ENCODE measurements around the gene NRP2. TPM values are rescaled to one million over a fixed set of nuclear protein-coding genes. Genes with fewer than 3 reads are reported as not detected.

Gene NRP2
- total RNA-seq, 2 experiments from 2014 or later = 1.4 to 2.3 TPM

DNA sequence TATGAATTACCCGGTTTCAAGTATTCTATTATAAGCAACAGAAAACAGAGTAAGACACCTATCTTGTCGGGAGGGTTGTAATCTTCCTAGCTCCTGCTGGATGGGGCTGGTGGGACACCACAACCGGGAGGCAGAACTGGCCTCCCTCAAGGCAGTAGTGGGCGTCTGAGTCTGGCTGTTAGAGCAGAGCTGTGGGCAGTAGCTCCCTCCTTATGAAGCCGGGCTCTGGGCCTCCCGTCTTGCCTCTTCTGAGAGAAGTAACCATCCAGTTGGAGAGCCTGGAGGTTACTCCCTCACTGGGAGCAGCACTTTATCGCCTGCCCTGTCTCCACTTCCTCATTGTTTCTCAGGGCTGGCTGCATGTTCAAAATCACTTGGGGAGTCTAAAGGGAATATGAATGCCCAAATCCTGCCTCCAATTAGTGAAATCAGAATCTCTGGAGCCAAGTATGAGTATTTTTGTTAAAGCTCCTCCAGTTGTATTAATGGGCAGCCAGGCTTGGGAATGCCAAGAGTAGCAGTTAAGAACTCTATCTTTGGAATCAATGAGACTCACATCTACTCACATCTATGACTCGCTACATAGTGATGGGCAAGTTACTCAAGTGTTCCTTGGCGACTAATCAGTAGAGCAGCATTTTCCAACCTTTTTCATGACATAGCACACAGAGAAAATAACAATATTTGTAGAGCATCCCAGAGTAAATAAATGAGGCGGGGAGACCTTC, 27.3 kb upstream of the NRP2 start:
- no peaks in the 10 kb centered on the region for H3K4me1 Mint-ChIP-seq
- no peak overlapping the region for H3K27ac Mint-ChIP-seq
- H3K4me3 Mint-ChIP-seq = no peak overlapping the region
- H3K9me3 Mint-ChIP-seq = no peaks in the 10 kb centered on the region
- ChIA-PET CTCF (no interaction called here), POLR2A (no interaction called here)
- H3K36me3 Mint-ChIP-seq (ENCODE audit: low read depth) = no peaks in the 10 kb centered on the region
- H3K27me3 Mint-ChIP-seq = no peaks in the 10 kb centered on the region
- DNase-seq = no peak

GRCh38 chr2:205655779-205656456, 26.4 kb upstream of the NRP2 start:
- ChIA-PET POLR2A (no interaction called here), CTCF (no interaction called here)
- H3K9me3 Mint-ChIP-seq = no peaks in the 10 kb centered on the region

GRCh38 chr2:205656461-205656860, 25.8 kb upstream of the NRP2 start:
- Mint-ChIP-seq H3K4me3 (no peak overlapping the region), H3K27ac (no peak overlapping the region), H3K4me1 (peaks cover 14% of the 10 kb centered on the region), H3K36me3 (ENCODE audit: low read depth) (no peaks in the 10 kb centered on the region), H3K9me3 (no peaks in the 10 kb centered on the region), H3K27me3 (no peaks in the 10 kb centered on the region)
- CTCF ChIA-PET = no interaction called here
- POLR2A ChIA-PET = no interaction called here
- DNase-seq = no peak

More at GRCh38 chr2:205655779-205656456, 26.4 kb upstream of the NRP2 start:
- Mint-ChIP-seq H3K36me3 (ENCODE audit: low read depth) (no peaks in the 10 kb centered on the region), H3K27ac (no peak overlapping the region), H3K4me3 (no peak overlapping the region), H3K4me1 (peaks cover 8% of the 10 kb centered on the region), H3K27me3 (no peaks in the 10 kb centered on the region)
- DNase-seq = no peak

- no peaks in the 10 kb centered on the region for H3K27me3 Mint-ChIP-seq
- no peak overlapping the region for H3K4me3 Mint-ChIP-seq
- no peaks in the 10 kb centered on the region for H3K36me3 Mint-ChIP-seq (ENCODE audit: low read depth)
- no peak for DNase-seq
- CTCF ChIA-PET = no interaction called here
- no peak overlapping the region for H3K27ac Mint-ChIP-seq
- POLR2A ChIA-PET = no interaction called here
- no peaks in the 10 kb centered on the region for H3K9me3 Mint-ChIP-seq
- H3K4me1 Mint-ChIP-seq = peaks cover 15% of the 10 kb centered on the region
Observed at GRCh38 chr2:205656941-205657340, 25.4 kb upstream of the NRP2 start.

DNA sequence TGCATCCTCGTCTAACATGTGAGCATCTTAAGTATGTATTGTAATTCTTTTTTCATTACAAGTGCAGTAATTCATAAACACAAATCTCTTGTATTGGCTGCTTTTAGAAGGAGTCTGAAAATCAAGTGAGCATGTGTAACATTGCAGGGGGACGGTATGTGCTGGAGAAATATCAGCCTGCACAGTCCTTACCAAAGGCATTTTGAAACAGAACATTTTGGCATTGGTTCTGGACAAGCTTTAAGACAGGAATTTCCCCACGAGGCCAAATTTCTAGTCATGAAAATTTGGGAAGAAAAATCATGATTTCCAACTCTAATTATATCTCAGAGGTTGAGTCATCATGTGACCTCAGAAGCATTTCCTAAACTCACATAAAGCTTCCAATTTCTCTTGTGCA, 24.7 kb upstream of the NRP2 start:
- H3K36me3 Mint-ChIP-seq (ENCODE audit: low read depth) = no peaks in the 10 kb centered on the region
- H3K4me1 Mint-ChIP-seq = peaks cover 17% of the 10 kb centered on the region
- no peak overlapping the region for H3K27ac Mint-ChIP-seq
- CTCF ChIA-PET = no interaction called here
- no peaks in the 10 kb centered on the region for H3K9me3 Mint-ChIP-seq
- no peak overlapping the region for H3K4me3 Mint-ChIP-seq
- POLR2A ChIA-PET = no interaction called here
- DNase-seq = no peak
- no peaks in the 10 kb centered on the region for H3K27me3 Mint-ChIP-seq

- peaks cover 17% of the 10 kb centered on the region for H3K4me1 Mint-ChIP-seq
- ChIA-PET CTCF (no interaction called here), POLR2A (no interaction called here)
- H3K4me3 Mint-ChIP-seq = no peak overlapping the region
- no peaks in the 10 kb centered on the region for H3K27me3 Mint-ChIP-seq
- no peaks in the 10 kb centered on the region for H3K36me3 Mint-ChIP-seq (ENCODE audit: low read depth)
- no peak overlapping the region for H3K27ac Mint-ChIP-seq
- H3K9me3 Mint-ChIP-seq = no peaks in the 10 kb centered on the region
- DNase-seq = no peak
Observed at GRCh38 chr2:205658068-205658467, 24.2 kb upstream of the NRP2 start.

DNA sequence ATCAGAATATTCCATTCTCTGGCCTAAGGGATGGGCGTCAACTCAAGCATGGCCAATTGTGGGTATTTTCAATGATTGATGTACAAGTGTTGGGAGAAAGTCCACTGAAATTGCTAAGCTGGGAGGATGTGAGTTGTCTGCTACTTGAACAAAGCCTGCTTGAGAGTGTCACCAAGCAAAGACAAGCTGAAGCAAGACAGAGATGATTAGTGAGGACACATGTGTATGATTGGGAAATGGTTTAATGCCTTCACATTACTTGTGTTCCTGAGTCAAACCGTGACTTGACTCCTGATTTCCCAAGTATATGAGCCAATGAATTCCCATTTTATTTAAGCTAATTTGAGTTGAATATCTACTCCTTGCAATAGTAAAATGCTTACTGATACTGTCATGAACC, 23.7 kb upstream of the NRP2 start:
- H3K4me3 Mint-ChIP-seq = no peak overlapping the region
- no peaks in the 10 kb centered on the region for H3K36me3 Mint-ChIP-seq (ENCODE audit: low read depth)
- DNase-seq = no peak
- H3K4me1 Mint-ChIP-seq = peaks cover 17% of the 10 kb centered on the region
- H3K9me3 Mint-ChIP-seq = no peaks in the 10 kb centered on the region
- CTCF ChIA-PET = no interaction called here
- no peaks in the 10 kb centered on the region for H3K27me3 Mint-ChIP-seq
- POLR2A ChIA-PET = no interaction called here
- H3K27ac Mint-ChIP-seq = no peak overlapping the region

GRCh38 chr2:205659922-205660321, 22.4 kb upstream of the NRP2 start:
- DNase-seq = no peak
- H3K9me3 Mint-ChIP-seq = no peaks in the 10 kb centered on the region
- no peaks in the 10 kb centered on the region for H3K27me3 Mint-ChIP-seq
- H3K4me3 Mint-ChIP-seq = no peak overlapping the region
- H3K36me3 Mint-ChIP-seq (ENCODE audit: low read depth) = no peaks in the 10 kb centered on the region
- peaks cover 18% of the 10 kb centered on the region for H3K4me1 Mint-ChIP-seq
- ChIA-PET CTCF (interaction anchor here (1.9 kb wide), 1 partner anchor 16 kb away, joined by 9 read pairs; no protein-coding TSS in a partner anchor), POLR2A (no interaction called here)
- H3K27ac Mint-ChIP-seq = no peak overlapping the region

GRCh38 chr2:205660521-205661124, 21.7 kb upstream of the NRP2 start:
- ChIA-PET CTCF (interaction anchor here (1.9 kb wide), 1 partner anchor 15 kb away, joined by 9 read pairs; no protein-coding TSS in a partner anchor), POLR2A (no interaction called here)
- H3K27ac Mint-ChIP-seq = no peak overlapping the region
- DNase-seq = peak; percentile 51
- no peak overlapping the region for H3K4me3 Mint-ChIP-seq
- no peaks in the 10 kb centered on the region for H3K9me3 Mint-ChIP-seq
- peaks cover 18% of the 10 kb centered on the region for H3K4me1 Mint-ChIP-seq
- H3K36me3 Mint-ChIP-seq (ENCODE audit: low read depth) = no peaks in the 10 kb centered on the region
- no peaks in the 10 kb centered on the region for H3K27me3 Mint-ChIP-seq

DNA sequence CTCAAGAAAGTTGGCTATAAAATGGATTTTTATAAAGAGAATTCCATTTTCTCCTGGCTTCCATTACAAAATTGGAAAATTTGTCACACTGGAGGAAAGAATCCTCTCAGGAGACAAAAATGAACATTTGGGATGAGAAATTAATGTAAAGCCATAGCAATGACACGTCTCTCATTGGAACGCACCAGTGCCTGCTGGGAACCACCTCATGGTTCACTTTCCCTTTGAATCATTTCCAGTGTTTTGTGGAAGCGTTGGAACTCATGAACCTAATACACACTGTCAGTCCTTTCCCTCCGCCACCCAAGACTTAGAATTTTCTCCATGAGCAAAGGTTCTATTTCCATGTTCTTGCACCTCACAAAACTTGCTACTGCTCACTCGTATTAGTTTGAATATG, 21.0 kb upstream of the NRP2 start:
- H3K36me3 Mint-ChIP-seq (ENCODE audit: low read depth) = no peaks in the 10 kb centered on the region
- CTCF ChIA-PET = interaction anchor here (1.9 kb wide), 1 partner anchor 15 kb away, joined by 9 read pairs; no protein-coding TSS in a partner anchor

GRCh38 chr2:205662206-205662965, 19.9 kb upstream of the NRP2 start:
- Mint-ChIP-seq H3K9me3 (no peaks in the 10 kb centered on the region), H3K27me3 (peaks cover under 1% of the 10 kb centered on the region), H3K4me1 (peaks cover 18% of the 10 kb centered on the region), H3K27ac (no peak overlapping the region), H3K36me3 (ENCODE audit: low read depth) (no peaks in the 10 kb centered on the region), H3K4me3 (no peak overlapping the region)
- ChIA-PET POLR2A (no interaction called here), CTCF (no interaction called here)
- no peak for DNase-seq

More for the DNA sequence above, 21.0 kb upstream of the NRP2 start:
- Mint-ChIP-seq H3K27me3 (no peaks in the 10 kb centered on the region), H3K9me3 (no peaks in the 10 kb centered on the region), H3K27ac (no peak overlapping the region), H3K4me3 (no peak overlapping the region), H3K4me1 (peaks cover 18% of the 10 kb centered on the region)
- no peak for DNase-seq
- POLR2A ChIA-PET = no interaction called here

DNA sequence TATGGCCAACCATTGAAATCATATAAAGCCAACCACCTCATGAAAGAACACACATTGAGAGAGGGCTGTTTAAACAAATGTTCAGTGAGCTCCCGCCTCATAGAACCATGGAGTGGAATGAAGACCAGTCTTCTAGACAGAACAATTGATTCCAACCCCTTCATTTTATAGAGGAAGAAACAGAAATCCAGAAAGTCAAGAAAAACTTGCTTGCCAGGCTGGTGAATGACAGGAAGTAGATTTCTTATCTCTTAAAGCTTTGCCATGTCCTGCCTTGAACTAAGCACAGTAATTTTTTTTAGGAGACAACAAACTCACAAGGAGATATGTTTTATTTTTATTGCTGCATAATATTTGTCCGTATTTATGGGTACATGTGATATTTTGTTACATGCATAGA, 16.5 kb upstream of the NRP2 start:
- peaks cover 11% of the 10 kb centered on the region for H3K27me3 Mint-ChIP-seq
- H3K4me3 Mint-ChIP-seq = no peak overlapping the region
- ChIA-PET CTCF (interaction anchor here (1.1 kb wide), 1 partner anchor 10 kb away, joined by 4 read pairs; no protein-coding TSS in a partner anchor), POLR2A (no interaction called here)
- H3K9me3 Mint-ChIP-seq = peaks cover 7% of the 10 kb centered on the region
- H3K27ac Mint-ChIP-seq = no peak overlapping the region
- H3K36me3 Mint-ChIP-seq (ENCODE audit: low read depth) = no peaks in the 10 kb centered on the region
- H3K4me1 Mint-ChIP-seq = peaks cover 11% of the 10 kb centered on the region
- no peak for DNase-seq

DNA sequence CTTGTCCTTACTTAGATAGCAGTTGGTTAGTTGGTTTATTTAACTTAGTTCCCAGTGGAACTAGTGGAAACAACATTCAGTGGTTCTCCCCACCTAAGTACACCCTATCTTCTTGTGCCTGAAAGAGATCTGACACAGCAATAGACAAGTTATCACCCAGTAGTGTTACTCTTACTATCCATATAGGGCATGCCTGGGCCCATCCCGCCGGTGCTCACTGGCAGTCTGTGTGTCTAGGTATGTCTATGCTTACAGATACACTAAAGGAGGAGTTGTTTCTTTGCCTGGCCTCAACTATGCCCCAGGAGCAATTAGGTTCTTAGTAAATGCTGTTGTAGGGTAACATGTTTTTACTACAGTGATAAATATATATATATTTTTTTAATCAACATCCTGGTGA, 12.0 kb upstream of the NRP2 start:
- Mint-ChIP-seq H3K4me3 (no peak overlapping the region), H3K36me3 (ENCODE audit: low read depth) (no peaks in the 10 kb centered on the region), H3K27me3 (peaks cover 21% of the 10 kb centered on the region), H3K4me1 (no peaks in the 10 kb centered on the region), H3K9me3 (peaks cover 7% of the 10 kb centered on the region), H3K27ac (no peak overlapping the region)
- ChIA-PET CTCF (no interaction called here), POLR2A (no interaction called here)
- DNase-seq = no peak

All from activated CD4-positive, alpha-beta memory T cell treated with anti-CD3 and anti-CD28 coated beads, Interleukin-2, amount 10 ng/mL, durations not matched to agents 7 days and 5 days (primary cell).